ENCODE measurements around the gene PLCG2.

Gene PLCG2

GRCh38 chr16:81942007-81942601 lies 163.0 kb downstream of the PLCG2 start:
- H3K4me1 ChIP-seq (ENCODE audit: control insufficient read depth, insufficient read depth, low read length, poor library complexity, severe bottlenecking), result no peaks in the 10 kb centered on the region
- no peak for DNase-seq
- no peak overlapping the region for H3K27ac ChIP-seq (ENCODE audit: insufficient read depth, low read length, poor library complexity, severe bottlenecking)
- H3K4me3 ChIP-seq (ENCODE audit: insufficient read depth, low read depth, low read length, poor library complexity, severe bottlenecking), result no peak overlapping the region
- H3K27me3 ChIP-seq (replicated peaks; ENCODE audit: control insufficient read depth, insufficient read depth, low read length, poor library complexity, severe bottlenecking), result no peaks in the 10 kb centered on the region
- H3K36me3 ChIP-seq (ENCODE audit: control insufficient read depth, insufficient read depth, low read length), result no peaks in the 10 kb centered on the region
- no peaks in the 10 kb centered on the region for H3K9me3 ChIP-seq (ENCODE audit: control insufficient read depth, low read length)

- Histone ChIP-seq H3K4me3 (ENCODE audit: insufficient read depth, low read depth, low read length, poor library complexity, severe bottlenecking) (no peak overlapping the region), H3K9me3 (ENCODE audit: control insufficient read depth, low read length) (no peaks in the 10 kb centered on the region), H3K27ac (ENCODE audit: insufficient read depth, low read length, poor library complexity, severe bottlenecking) (no peak overlapping the region), H3K4me1 (ENCODE audit: control insufficient read depth, insufficient read depth, low read length, poor library complexity, severe bottlenecking) (no peaks in the 10 kb centered on the region), H3K36me3 (ENCODE audit: control insufficient read depth, insufficient read depth, low read length) (no peaks in the 10 kb centered on the region), H3K27me3 (replicated peaks; ENCODE audit: control insufficient read depth, insufficient read depth, low read length, poor library complexity, severe bottlenecking) (no peaks in the 10 kb centered on the region)
- DNase-seq, result no peak
Measured at GRCh38 chr16:81945665-81946064, 166.6 kb downstream of the PLCG2 start.

- Histone ChIP-seq H3K4me1 (ENCODE audit: control insufficient read depth, insufficient read depth, low read length, poor library complexity, severe bottlenecking) (no peaks in the 10 kb centered on the region), H3K4me3 (ENCODE audit: insufficient read depth, low read depth, low read length, poor library complexity, severe bottlenecking) (no peak overlapping the region), H3K9me3 (ENCODE audit: control insufficient read depth, low read length) (no peaks in the 10 kb centered on the region), H3K27ac (ENCODE audit: insufficient read depth, low read length, poor library complexity, severe bottlenecking) (no peak overlapping the region), H3K36me3 (ENCODE audit: control insufficient read depth, insufficient read depth, low read length) (no peaks in the 10 kb centered on the region), H3K27me3 (replicated peaks; ENCODE audit: control insufficient read depth, insufficient read depth, low read length, poor library complexity, severe bottlenecking) (no peaks in the 10 kb centered on the region)
- no peak for DNase-seq
Measured at GRCh38 chr16:81946206-81946605, 167.1 kb downstream of the PLCG2 start.

GRCh38 chr16:81951564-81951963 lies 172.5 kb downstream of the PLCG2 start:
- no peak for DNase-seq
- H3K4me1 ChIP-seq (ENCODE audit: control insufficient read depth, insufficient read depth, low read length, poor library complexity, severe bottlenecking), result no peaks in the 10 kb centered on the region
- no peaks in the 10 kb centered on the region for H3K36me3 ChIP-seq (ENCODE audit: control insufficient read depth, insufficient read depth, low read length)
- no peak overlapping the region for H3K27ac ChIP-seq (ENCODE audit: insufficient read depth, low read length, poor library complexity, severe bottlenecking)
- H3K27me3 ChIP-seq (replicated peaks; ENCODE audit: control insufficient read depth, insufficient read depth, low read length, poor library complexity, severe bottlenecking), result no peaks in the 10 kb centered on the region
- H3K9me3 ChIP-seq (ENCODE audit: control insufficient read depth, low read length), result no peaks in the 10 kb centered on the region
- H3K4me3 ChIP-seq (ENCODE audit: insufficient read depth, low read depth, low read length, poor library complexity, severe bottlenecking), result no peak overlapping the region

GRCh38 chr16:81956213-81956948 lies 177.3 kb downstream of the PLCG2 start:
- Histone ChIP-seq H3K27ac (ENCODE audit: insufficient read depth, low read length, poor library complexity, severe bottlenecking) (no peak overlapping the region), H3K9me3 (ENCODE audit: control insufficient read depth, low read length) (no peaks in the 10 kb centered on the region), H3K4me3 (ENCODE audit: insufficient read depth, low read depth, low read length, poor library complexity, severe bottlenecking) (no peak overlapping the region), H3K36me3 (ENCODE audit: control insufficient read depth, insufficient read depth, low read length) (no peaks in the 10 kb centered on the region), H3K27me3 (replicated peaks; ENCODE audit: control insufficient read depth, insufficient read depth, low read length, poor library complexity, severe bottlenecking) (no peaks in the 10 kb centered on the region), H3K4me1 (ENCODE audit: control insufficient read depth, insufficient read depth, low read length, poor library complexity, severe bottlenecking) (no peaks in the 10 kb centered on the region)
- DNase-seq, result no peak

- Histone ChIP-seq H3K27ac (ENCODE audit: insufficient read depth, low read length, poor library complexity, severe bottlenecking) (no peak overlapping the region), H3K4me1 (ENCODE audit: control insufficient read depth, insufficient read depth, low read length, poor library complexity, severe bottlenecking) (no peaks in the 10 kb centered on the region), H3K9me3 (ENCODE audit: control insufficient read depth, low read length) (no peaks in the 10 kb centered on the region), H3K36me3 (ENCODE audit: control insufficient read depth, insufficient read depth, low read length) (no peaks in the 10 kb centered on the region), H3K4me3 (ENCODE audit: insufficient read depth, low read depth, low read length, poor library complexity, severe bottlenecking) (no peak overlapping the region), H3K27me3 (replicated peaks; ENCODE audit: control insufficient read depth, insufficient read depth, low read length, poor library complexity, severe bottlenecking) (no peaks in the 10 kb centered on the region)
- DNase-seq, result no peak
Measured at GRCh38 chr16:81964808-81965207, 185.7 kb downstream of the PLCG2 start.

GRCh38 chr16:81967358-81967757 lies 188.3 kb downstream of the PLCG2 start:
- Histone ChIP-seq H3K36me3 (ENCODE audit: control insufficient read depth, insufficient read depth, low read length) (no peaks in the 10 kb centered on the region), H3K27ac (ENCODE audit: insufficient read depth, low read length, poor library complexity, severe bottlenecking) (no peak overlapping the region), H3K9me3 (ENCODE audit: control insufficient read depth, low read length) (peaks cover 4% of the 10 kb centered on the region), H3K4me3 (ENCODE audit: insufficient read depth, low read depth, low read length, poor library complexity, severe bottlenecking) (no peak overlapping the region), H3K27me3 (replicated peaks; ENCODE audit: control insufficient read depth, insufficient read depth, low read length, poor library complexity, severe bottlenecking) (no peaks in the 10 kb centered on the region), H3K4me1 (ENCODE audit: control insufficient read depth, insufficient read depth, low read length, poor library complexity, severe bottlenecking) (no peaks in the 10 kb centered on the region)
- no peak for DNase-seq

- no peak overlapping the region for H3K4me3 ChIP-seq (ENCODE audit: insufficient read depth, low read depth, low read length, poor library complexity, severe bottlenecking)
- no peaks in the 10 kb centered on the region for H3K27me3 ChIP-seq (replicated peaks; ENCODE audit: control insufficient read depth, insufficient read depth, low read length, poor library complexity, severe bottlenecking)
- H3K9me3 ChIP-seq (ENCODE audit: control insufficient read depth, low read length), result peaks cover 4% of the 10 kb centered on the region
- H3K36me3 ChIP-seq (ENCODE audit: control insufficient read depth, insufficient read depth, low read length), result no peaks in the 10 kb centered on the region
- no peak for DNase-seq
- no peak overlapping the region for H3K27ac ChIP-seq (ENCODE audit: insufficient read depth, low read length, poor library complexity, severe bottlenecking)
- no peaks in the 10 kb centered on the region for H3K4me1 ChIP-seq (ENCODE audit: control insufficient read depth, insufficient read depth, low read length, poor library complexity, severe bottlenecking)
Measured at GRCh38 chr16:81971853-81972252, 192.8 kb downstream of the PLCG2 start.

- no peak for DNase-seq
- H3K4me1 ChIP-seq (ENCODE audit: control insufficient read depth, insufficient read depth, low read length, poor library complexity, severe bottlenecking), result no peaks in the 10 kb centered on the region
- no peak overlapping the region for H3K27ac ChIP-seq (ENCODE audit: insufficient read depth, low read length, poor library complexity, severe bottlenecking)
- peaks cover 4% of the 10 kb centered on the region for H3K9me3 ChIP-seq (ENCODE audit: control insufficient read depth, low read length)
- no peaks in the 10 kb centered on the region for H3K27me3 ChIP-seq (replicated peaks; ENCODE audit: control insufficient read depth, insufficient read depth, low read length, poor library complexity, severe bottlenecking)
- no peak overlapping the region for H3K4me3 ChIP-seq (ENCODE audit: insufficient read depth, low read depth, low read length, poor library complexity, severe bottlenecking)
- H3K36me3 ChIP-seq (ENCODE audit: control insufficient read depth, insufficient read depth, low read length), result no peaks in the 10 kb centered on the region
Measured at GRCh38 chr16:81973737-81974136, 194.6 kb downstream of the PLCG2 start.

GRCh38 chr16:81975637-81976036 lies 196.5 kb downstream of the PLCG2 start:
- DNase-seq, result no peak
- Histone ChIP-seq H3K4me3 (ENCODE audit: insufficient read depth, low read depth, low read length, poor library complexity, severe bottlenecking) (no peak overlapping the region), H3K27me3 (replicated peaks; ENCODE audit: control insufficient read depth, insufficient read depth, low read length, poor library complexity, severe bottlenecking) (no peaks in the 10 kb centered on the region), H3K27ac (ENCODE audit: insufficient read depth, low read length, poor library complexity, severe bottlenecking) (no peak overlapping the region), H3K36me3 (ENCODE audit: control insufficient read depth, insufficient read depth, low read length) (no peaks in the 10 kb centered on the region), H3K4me1 (ENCODE audit: control insufficient read depth, insufficient read depth, low read length, poor library complexity, severe bottlenecking) (no peaks in the 10 kb centered on the region), H3K9me3 (ENCODE audit: control insufficient read depth, low read length) (peaks cover 4% of the 10 kb centered on the region)

All from effector memory CD4-positive, alpha-beta T cell (primary cell).